Femur (tissue), 1 donor: ENCODE results near the gene MRE11.
"Not testable (repeated sequence)": the region's sequence is repeated elsewhere in the genome, so short reads cannot be mapped to it uniquely, and the experiment has no call there.

Experiments
- DNase-seq: peaks from one replicate; pipeline ENCODE4 v3.0.0-alpha.2; 2017

The MRE11 gene

GRCh38 chr11:94493281-94494125 is at the start of gene MRE11, which contains the start of gene ANKRD49:
Gene MRE11, minus strand, starts transcription at chr11:94493844. Its CDS starts 1,043 bp downstream, at chr11:94492801.
Gene ANKRD49, plus strand, starts transcription at chr11:94493984. Its CDS starts 2,710 bp downstream, at chr11:94496694.
- DNase-seq = peak; percentile 99

DNA sequence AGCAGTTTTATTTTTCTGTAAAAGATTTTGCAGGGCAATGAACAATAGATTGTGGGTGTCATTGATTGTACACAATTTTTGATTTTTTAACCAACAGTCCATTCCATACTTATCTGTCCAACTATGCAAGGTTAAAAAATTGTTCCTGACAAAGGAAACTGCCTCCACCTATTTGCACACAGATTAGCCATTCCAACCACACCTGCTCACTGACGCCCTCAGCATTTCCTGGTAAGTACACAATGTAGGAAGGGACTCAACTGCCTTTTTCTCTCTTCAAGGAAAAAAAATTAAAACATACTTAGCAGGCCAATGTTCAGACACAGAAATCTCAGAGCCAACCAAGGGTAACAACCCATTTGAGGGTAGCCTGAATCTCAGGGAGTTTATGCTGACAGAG is 45.8 kb upstream of the MRE11 start:
- no peak for DNase-seq

DNA sequence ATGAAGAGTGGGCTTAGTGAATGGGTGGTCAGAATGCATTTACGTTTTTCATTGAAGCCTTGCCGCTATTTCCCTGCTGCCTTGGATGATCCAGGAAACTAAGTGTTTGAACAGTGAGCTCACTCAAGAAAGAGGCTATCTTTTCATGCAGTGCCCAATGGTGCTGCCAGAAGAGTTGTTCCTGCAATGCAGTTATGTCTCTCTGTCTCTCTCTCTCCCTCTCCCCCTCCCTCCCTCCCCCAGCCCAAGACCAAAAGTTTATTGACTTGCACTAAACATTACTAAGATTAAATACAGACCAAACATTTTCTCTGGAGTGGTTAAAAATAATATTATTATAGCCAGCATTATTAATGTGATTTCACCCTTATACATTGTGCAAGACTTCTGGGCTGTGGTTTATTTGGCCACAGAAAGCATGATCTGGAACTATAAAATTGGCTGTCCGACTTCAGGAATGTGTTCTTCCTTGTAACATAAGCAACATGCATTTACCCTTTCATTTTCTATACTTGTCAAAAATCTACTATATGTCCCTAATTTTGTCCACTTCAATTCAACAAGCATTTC is 43.5 kb upstream of the MRE11 start:
- peak; percentile 28 for DNase-seq

DNA sequence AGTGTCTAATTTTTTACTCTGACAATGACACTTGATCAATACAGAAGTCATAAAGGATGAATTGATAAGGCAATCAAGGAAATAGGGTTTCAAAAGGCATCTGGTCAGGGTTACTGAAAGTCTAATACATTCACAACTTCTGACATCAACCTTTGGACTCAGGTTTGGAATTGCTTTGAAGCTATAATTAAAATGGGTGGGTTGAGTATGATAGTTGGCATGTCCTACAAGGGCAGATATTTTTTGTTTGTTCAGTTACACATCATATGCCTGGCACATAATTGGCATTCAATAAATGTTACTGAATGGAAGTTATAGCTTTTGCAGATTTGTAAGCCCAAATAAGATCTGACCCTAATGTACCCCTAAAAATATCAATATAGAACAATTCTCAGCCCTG is 42.7 kb upstream of the MRE11 start:
- no peak for DNase-seq

GRCh38 chr11:94533696-94534630 is 40.3 kb upstream of the MRE11 start:
- no peak for DNase-seq

DNA sequence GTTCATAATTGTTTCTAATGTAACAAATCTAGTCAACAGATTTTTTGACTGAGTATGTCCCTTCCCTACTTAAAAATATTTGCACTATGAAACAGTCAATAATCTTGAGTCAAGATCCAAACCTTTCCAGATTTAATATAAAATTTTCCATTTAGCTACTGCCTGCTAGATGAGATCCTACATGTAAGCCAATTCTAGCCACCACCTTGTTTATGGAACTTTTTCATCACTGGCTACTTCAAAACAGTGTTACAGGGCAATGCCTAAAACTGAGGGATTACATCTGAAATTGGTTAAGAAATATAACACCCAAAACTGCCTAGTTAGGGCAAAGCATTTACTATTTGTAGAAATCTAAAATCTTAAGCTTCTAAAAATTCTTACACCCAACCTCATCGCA is 39.6 kb upstream of the MRE11 start:
- DNase-seq = no peak

- no peak for DNase-seq
Measured at GRCh38 chr11:94532211-94532610, 38.6 kb upstream of the MRE11 start.

- DNase-seq = no peak
Measured at GRCh38 chr11:94528551-94528950, 34.9 kb upstream of the MRE11 start.

DNA sequence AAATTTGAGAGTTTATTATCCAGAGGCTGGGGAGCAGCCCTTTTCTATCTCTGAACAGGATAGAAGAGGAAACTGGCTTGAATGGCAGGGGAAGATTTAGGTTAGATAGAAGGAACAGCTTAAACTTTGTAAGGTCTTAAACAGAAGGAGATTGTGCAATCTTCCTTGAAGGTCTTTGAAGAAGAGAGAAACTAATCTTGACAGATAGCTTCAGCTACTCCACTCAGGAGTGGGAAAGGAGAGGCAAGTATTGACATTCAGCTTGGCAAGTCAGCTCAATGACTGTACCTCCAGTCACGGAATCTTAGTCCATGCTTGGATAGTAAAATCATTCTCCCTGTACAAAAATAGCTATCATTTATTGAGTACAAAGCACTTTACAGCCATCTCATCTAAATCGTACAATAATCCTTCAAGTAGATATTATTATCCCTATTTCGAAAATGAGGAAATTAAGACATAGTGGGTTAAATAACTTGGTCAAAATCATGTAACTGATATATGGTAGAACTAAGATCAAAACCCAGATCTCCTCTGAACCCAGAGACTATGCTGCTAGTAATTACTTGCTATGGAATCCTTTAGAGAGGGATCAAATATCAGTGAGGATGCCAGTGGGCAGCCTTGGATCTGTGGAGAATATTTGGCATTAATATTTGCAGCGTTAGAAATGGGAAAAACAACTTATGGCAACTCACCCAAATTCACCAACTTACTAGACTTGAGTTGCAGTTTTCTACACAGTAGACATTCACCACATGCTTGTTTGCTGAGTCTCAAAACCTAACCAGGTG is 33.2 kb upstream of the MRE11 start:
- no peak for DNase-seq

DNA sequence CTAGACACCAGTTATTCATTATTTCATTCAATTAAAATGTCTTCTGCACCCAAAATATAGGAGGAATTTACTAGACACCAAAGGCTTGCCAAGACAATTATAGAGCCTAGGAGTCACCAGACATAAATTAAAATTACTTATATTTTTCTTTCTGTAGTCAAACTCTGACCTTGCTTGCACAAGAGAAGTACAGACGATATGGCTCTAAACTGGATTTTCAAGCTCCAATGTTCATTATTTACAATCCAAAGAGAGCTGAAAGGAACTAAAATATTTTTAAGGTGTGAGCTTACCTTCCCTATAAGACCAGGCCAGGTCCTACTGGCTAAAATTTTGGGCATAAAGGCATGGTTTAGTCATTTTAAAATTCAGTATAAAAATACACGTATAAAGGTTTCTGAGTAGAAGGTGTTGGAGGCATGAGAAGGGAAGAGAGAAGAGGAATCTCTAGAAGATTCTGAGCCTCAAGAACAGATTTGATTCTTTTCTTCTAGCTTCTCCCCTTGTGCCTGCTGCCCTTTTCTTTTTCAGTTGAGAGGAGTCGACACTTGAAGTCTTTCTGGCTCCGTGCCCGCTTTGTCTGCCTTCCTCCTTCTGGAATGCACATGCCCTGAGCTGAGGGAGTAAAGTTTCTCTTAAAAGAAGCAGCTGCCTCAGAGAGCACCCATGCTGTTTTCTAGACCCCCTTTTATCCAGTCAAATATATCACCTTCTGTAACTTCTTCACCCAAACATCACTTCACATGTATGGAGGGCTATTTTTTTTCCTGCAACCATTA is 32.1 kb upstream of the MRE11 start:
- peak; percentile 69 for DNase-seq

DNA sequence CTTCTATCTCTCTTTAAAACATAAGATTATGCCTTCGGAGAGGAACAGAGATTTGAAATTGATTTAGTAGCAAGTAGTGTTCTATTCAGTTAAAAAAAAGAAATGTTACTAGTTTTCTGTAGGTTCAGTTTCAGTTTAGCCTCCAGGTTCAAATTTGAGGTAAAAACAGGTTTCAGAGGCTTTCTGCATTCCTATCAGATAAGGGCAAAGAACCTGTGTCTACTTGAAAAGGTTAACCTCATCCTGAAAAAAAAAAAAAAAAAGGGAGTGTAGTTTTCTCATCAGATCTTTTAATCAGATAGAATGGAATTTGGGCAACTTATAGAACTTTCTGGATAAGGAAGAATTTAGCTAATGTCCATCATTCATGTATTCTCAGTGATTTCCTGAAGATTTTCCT is 30.7 kb upstream of the MRE11 start:
- DNase-seq = no peak

- DNase-seq = no peak
Measured at GRCh38 chr11:94521684-94522083, 28.0 kb upstream of the MRE11 start.

GRCh38 chr11:94519478-94520084 is 25.9 kb upstream of the MRE11 start:
- DNase-seq = no peak

- no peak for DNase-seq
Measured at GRCh38 chr11:94518300-94518699, 24.7 kb upstream of the MRE11 start.

- no peak for DNase-seq
Measured at GRCh38 chr11:94516725-94517124, 23.1 kb upstream of the MRE11 start.

- DNase-seq = no peak
Measured at GRCh38 chr11:94515398-94515797, 21.8 kb upstream of the MRE11 start.

DNA sequence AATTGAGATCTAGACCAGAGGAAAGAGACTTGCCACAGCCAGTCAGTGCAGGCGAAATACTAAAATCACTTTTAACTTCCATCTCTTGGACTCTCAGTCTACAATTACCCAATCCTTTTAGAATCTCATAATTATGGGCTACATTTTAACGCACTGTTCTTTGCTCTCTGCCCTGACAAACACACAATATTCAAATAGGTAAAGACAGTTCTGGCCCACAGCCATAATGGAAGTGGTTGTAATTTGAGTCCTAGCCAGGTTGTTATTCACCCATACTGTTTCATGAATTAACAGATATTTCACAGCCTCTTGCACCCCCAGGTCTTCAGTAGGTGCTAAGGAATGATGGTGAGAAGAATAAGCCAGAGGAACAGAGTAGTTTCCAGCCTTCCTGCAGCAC is 19.4 kb upstream of the MRE11 start:
- no peak for DNase-seq

DNA sequence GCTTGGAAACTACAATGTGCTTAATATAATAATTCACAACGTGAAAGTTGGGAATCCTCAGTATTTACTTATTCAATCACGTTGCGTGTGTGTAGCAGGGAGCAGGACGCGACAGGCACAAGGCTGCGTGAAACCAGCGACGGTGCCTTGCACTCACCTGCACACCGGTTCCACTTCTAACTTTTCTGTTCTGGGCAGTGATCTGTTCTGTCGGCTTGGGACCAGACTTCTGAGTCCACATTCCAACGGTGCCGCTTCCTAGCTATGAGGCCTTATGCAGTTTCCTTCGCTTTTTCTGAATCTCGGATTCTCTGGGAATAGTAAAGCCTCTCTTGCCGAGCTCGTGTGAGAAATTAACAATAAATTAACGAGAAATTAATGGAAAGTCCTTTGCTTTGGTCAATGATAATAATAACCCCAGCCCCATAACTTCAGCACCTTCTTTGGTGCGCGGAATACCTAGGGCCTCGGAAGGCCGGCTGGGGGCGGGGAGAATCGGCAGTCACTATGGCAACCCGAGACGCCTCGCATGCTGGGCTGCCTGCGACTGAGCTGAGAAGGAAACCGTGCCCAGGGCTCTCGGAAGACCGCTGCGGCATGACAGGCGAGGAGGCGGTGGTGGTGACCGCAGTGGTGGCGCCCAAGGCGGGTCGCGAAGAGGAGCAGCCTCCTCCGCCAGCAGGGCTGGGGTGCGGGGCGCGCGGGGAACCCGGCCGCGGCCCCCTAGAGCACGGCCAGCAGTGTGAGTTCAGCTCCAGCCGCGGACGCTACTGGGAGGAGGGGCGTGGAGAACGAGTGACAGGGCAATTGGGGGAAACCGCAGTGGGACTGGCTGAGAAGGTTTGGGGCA is 18.5 kb upstream of the MRE11 start, which contains the start of gene C11orf97:
Gene C11orf97 (plus strand): TSS at position 530 of the 850 bp plus-strand sequence. CDS start 68 bp downstream, at position 598.
- peak; percentile 66 for DNase-seq

DNA sequence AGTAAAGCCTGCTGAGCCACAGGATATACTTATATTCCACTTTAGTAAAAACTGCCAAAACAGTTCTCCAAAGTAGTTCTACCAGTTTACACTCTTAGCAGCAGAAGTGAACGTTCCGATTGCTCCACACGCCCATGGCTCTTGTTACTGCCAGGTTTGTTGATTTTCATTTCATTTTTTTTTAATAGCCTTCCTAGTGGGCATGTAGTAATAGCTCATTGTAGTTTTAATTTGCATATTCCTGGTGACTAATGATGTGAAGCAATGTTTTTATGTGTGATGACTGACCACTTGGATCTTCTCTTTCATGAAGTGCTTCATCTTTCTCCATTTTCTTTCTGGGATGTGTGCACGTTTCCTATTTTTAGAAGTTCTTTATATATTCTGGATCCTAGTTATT is 13.8 kb upstream of the MRE11 start:
- no peak for DNase-seq

DNA sequence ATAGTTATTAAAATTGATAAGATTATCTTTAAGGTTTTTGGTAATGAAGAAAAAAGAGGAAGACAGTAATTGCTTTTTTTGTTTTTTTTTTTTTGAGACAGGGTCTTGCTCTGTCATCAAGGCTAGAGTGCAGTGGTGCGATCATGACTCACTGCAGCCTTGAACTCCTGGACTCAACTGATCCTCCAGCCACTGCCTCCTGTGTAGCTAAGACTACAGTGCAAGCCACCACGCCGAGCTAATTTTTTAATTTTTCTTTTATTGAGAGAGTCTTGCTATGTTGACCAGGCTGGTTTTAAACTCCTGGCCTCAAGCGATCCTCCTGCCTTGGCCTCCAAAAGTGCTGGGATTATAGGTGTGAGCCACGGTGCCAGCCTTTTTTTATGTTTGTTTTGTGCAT is 12.9 kb upstream of the MRE11 start:
- DNase-seq = not testable (repeated sequence)
